Stimulated activated CD8-positive, alpha-beta memory T cell treated with anti-CD3 and anti-CD28 coated beads, Interleukin-4, amount 100 ng/mL, for 1 hour (primary cell): Measurements from ENCODE around the gene EFNA2.

Source experiments
- DNase-seq, 2 donors: peaks; one replicate each; pipeline ENCODE4 v3.0.0-alpha.2; 2020; ENCODE audit warnings: low read depth in 2 of 2, low spot score in 1 of 2

EFNA2 gene

DNA sequence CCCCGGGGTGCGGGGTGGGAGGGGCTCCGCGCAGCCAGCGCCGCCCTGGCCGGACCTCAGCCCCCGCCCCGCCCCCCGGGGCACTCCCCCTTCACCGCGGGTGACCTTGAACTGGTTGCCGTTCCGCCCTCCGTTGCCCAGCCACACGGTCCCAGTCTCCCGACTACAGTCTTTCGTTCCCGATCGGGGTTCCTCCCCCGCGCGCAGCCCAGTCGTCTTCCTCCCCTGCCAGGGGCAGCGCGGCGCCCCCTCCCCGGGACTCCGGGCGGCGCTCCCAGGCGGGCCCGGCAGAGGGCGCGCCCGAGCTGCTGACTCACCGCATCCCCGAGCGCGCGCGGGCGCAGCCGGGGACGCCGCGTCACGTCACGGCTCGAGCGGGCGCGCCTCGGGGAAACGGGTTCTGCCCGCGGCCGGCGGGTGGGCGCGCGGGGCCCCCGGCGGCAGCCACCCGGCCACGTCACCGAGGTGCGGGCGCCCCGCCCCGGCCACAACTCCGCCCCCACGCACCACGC lies 36.8 kb upstream of the EFNA2 start:
- DNase-seq, result peak; percentile 68 to 70

- DNase-seq, result peak; percentile 86
These were observed 36.2 kb upstream of the EFNA2 start for GRCh38 chr19:1249298-1249989.

DNA sequence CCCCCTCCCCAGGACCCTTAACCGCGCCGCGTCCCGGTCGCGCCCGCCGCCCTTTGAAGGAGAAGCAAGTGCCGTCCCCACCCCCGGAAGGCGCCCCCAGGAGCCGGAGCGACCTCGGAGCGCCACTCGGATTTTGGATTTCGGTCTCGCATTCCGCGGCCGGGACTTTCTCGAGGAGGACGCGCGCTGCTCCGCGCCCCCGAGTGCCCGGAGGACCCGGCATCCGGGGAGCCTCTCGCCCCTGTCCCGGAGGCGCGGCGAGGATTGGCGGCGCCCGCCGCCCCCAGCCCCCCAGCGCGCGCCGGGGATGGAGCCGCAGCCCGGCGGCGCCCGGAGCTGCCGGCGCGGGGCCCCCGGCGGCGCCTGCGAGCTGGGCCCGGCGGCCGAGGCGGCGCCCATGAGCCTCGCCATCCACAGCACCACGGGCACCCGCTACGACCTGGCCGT lies 35.7 kb upstream of the EFNA2 start:
- no peak for DNase-seq

- DNase-seq, result no peak
These were observed 35.0 kb upstream of the EFNA2 start for GRCh38 chr19:1250437-1251260.

DNA sequence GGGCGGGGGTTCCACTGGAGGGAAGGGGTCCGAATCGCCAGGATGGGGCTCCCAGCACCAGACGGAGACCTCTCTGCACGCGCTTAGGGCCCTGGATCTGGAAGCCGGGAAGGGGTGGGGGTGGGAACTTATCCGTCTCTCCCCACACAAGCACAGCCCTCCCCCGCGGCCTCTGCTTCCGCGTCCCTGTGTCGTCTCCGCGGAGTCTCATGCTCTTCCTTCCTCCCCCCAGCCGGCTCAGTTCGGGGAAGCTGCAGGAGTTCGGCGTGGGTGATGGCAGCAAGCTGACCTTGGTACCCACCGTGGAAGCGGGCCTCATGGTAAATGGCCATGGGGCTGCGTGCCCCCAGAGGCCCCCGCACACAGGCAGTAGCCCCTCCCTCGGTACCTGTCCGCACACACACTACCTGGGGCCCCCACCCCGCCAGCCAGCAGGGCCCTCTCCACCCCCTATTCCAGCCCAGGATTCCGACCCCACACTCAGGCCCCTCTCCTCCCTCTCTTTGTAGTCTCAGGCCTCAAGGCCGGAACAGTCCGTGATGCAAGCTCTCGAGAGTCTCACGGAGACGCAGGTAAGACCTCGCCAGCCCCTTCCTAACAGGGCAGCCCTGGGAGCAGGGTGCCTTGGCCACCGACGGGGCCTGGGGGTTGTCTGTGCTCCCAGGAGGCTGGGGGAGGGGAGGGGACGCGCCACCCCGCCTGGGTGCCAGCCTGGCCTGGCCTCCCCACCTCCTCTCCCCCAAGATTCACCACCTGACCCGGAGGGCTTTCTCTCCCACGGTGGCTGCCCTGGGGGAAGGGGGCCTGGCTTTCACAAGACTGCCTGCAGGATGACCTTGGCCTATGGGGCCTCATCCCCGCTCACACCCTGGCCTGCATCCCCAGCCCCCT lies 34.1 kb upstream of the EFNA2 start:
- DNase-seq, result no peak

GRCh38 chr19:1252221-1252820 lies 33.4 kb upstream of the EFNA2 start:
- DNase-seq, result no peak

DNA sequence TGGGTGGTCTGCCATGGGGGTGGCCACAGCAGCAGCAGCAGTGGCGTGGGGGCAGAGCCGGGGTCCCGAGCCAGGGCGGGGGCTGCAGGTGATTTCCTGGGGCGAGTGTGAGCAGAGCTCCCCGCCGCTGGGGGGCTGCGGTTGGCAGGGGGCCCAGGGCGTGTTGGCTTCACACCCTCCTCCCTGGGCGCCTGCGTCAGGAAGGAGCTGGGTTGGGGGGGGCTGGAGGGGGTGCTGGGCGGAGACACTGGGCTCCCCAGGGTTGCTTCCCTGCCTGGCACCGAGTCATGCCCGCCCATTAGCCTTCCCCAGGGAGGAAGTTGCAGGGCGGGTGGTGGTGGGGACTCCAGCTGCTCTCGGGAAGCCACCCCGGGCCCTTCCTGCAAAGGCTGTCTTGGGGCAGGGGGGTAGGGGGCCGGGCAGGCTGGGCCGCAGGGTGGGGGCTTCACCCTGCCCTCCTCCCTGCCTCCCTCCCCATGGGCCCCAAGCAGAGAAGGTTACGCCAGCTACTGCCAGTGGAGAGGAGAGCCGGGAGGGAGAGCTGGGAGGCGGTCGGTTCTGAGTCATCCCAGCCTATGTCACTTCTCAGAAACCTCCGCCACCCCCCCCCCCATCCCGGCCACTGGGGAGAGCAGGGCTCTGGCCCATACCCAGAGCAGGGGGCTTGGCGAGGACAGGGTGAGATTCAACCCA lies 32.7 kb upstream of the EFNA2 start:
- DNase-seq, result no peak

- DNase-seq, result no peak
These were observed 32.1 kb upstream of the EFNA2 start for GRCh38 chr19:1253514-1254080.

- no peak for DNase-seq
These were observed 31.6 kb upstream of the EFNA2 start for GRCh38 chr19:1254081-1254527.

- no peak for DNase-seq
These were observed 31.0 kb upstream of the EFNA2 start for GRCh38 chr19:1254530-1255185.

GRCh38 chr19:1255186-1256161 lies 30.2 kb upstream of the EFNA2 start:
- DNase-seq, result no peak

GRCh38 chr19:1256646-1257474 lies 28.8 kb upstream of the EFNA2 start:
- no peak for DNase-seq

DNA sequence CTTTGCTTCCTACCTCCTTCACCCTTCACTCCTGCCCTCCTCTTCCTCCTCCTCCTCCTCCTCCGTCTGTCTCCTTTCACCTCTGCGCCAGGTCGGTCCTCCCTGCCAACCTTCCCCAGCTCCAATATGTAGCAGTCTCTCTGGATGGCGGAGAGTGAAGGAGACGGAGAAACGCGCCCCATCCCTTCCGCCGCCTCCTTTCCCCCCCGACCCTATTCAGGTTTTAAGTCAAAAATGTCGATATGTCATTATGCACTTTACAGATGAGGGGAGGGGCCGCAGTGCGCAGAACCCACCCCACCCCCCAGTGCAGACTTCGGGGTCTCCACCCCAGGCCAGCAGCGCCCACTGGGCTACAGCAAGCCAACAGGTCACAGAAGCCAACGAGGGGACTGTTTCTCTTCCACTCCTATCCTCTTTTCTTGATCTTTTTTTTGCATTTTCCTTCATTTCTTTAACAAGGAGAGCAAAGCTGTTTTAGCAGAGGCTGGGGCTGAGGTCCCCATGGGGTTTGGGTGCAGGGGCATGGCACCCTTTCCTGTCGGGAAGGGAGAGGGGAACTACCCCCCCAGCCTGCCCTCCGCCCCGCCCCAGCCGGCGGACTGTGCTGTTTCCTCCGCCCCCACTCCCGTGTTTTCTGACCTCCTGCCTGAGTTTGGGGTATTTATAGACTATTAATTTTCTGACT lies 28.1 kb upstream of the EFNA2 start:
- no peak for DNase-seq

DNA sequence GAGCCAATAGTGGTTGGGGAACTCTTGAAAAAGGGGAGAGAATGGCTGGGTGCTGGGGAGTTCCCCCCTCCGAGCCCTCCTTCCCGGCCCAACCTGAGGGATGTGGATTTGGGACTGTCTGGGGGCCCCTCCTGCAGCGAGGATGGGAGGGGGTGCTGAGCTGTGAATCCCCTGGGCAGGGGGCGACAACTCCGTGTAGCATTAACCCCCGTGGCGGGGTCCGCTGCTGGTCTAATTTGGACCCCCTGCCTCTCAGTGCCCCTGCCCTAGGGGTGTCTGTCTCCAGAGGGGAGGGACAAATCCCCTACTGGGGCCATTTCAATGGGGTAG lies 27.5 kb upstream of the EFNA2 start:
- DNase-seq, result no peak

DNA sequence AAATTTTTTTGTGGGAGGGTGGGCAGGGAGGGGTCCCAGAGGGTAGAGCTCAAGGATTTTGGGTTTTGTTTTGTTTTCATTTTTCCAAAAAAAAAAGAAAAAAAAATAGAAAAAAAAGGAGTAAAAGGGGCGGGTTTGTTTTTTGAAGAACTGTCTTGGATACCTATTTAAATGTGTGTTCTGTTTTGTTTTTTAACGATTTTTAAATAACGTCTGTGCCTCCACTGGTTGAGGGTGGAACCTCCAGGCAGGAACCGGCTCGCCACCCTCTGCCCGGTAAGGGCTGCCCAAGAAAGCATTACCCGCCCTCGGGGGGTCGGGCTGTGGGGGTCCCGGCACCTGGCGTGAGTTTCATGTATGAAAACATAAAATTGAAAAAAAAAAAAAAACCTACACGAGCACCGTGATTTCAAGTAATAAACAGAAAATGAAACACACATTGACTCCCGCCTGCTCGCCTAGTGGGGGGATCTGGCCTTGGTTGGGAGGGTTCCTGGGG lies 26.9 kb upstream of the EFNA2 start:
- no peak for DNase-seq

DNA sequence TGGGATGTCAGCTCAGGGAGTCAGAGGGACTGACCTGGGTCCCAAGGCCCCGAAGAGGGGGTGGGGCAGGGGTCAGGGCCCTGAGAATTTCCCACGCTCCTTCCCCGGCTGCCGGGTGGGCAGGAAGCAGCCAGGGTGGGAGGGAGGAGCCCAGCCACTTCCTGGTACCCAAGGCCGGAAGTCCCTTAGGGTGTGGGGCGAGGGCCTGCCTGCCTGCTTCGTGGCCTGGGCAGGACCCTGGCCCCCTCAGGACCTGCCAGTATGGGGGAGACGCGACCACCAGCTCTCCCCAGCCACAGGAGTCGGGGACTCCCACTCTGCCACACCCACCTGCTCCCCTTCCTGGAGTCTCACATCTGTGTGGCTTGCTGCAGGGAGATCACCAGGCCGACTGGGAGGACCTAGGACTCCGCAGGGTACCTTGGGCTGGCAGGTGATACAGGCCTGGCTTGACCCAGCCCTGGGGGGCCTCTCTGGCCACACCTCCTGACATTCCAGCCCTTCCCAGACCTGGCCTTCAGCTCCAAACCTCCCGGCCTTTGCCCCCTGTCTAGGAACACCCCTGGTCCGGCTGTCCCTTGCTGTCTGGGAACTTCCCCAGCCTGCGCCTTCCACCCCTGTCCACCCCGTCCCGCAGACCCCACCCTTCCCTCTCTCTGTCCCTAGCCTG lies 26.3 kb upstream of the EFNA2 start:
- DNase-seq, result peak in 1 of 2 donors; percentile 51
